HG03442 (cell line): ENCODE results near the gene GCLC.
"Not testable (repeated sequence)": the region's sequence is repeated elsewhere in the genome, so short reads cannot be mapped to it uniquely, and the experiment has no call there.

Source experiments
- ATAC-seq: cut with Tn5 transposase; IDR thresholded peaks from one replicate; pipeline ENCODE4 v1.9.1; 2021; ENCODE audit warnings: mild to moderate bottlenecking, moderate library complexity; ENCODE audit not compliant: unreplicated experiment

Gene GCLC

GRCh38 chr6:53544470-53545308 lies at the start of gene GCLC:
Gene GCLC (minus strand): TSS chr6:53545101. CDS start chr6:53544645, 456 bp downstream.
- peak; percentile 56 for ATAC-seq

DNA sequence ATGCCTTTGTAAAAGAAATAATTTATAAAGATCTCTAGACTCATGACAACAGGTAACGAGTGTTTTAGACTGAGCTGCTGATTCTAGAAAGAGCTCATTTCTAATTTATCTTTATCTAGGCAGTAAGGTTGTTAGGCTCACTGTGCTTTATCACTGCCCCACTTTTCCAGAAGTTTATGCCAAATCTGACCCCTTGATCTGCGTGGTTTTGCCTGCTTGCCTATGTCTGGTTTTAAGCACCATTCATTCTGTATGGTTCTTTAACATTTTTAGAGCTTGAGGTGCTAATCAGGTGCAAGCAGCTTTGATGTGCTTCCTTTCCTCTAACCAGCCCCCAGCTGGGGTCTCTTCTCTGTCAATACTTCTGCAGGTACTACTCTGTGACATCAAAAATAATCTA lies 49.7 kb upstream of the GCLC start:
- ATAC-seq = no peak

DNA sequence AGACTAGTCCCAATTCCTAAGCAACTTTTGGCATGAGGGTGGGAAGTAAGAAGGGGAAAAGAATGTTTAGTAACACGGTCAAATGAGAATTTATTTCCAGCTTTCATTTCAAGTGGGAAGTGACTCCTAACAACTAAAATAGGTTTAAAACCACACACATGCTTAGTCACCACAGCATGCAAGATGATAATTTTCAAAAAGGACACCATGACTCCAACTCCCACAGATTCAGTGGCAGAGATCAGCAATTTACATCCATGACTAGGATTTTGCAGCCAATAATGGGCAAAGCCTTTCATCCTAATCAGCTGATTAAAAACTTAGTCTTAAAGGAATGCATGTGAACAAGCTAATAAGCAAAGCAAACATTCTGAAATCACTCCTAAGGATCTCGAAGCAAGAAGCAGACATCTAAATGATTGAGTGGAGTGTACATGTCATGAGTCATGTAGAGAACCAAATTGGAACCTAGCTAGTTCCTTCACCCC lies 48.1 kb upstream of the GCLC start:
- ATAC-seq = no peak

DNA sequence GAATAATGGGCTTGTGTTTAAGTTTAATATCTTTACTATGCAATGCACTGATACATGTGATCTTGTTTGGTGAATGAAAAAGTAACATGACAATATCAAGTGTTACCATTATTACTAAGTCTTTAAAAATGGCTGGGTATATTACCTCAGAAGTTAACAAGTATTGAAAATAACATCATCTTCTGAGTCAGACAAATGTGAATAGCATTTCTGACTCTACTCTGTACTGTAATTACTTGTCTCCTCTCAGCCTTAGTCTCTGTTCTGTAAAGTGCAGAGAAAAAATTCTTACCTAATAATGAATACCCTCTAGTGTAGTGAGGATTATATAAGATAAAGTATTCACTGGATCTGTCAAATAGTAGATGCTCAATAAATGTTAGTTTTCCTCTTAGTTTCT lies 47.0 kb upstream of the GCLC start:
- no peak for ATAC-seq

GRCh38 chr6:53588816-53589509 lies 44.1 kb upstream of the GCLC start:
- ATAC-seq = no peak

GRCh38 chr6:53587291-53587690 lies 42.4 kb upstream of the GCLC start:
- ATAC-seq = no peak

- ATAC-seq = no peak
Observed at GRCh38 chr6:53585208-53585900, 40.5 kb upstream of the GCLC start.

DNA sequence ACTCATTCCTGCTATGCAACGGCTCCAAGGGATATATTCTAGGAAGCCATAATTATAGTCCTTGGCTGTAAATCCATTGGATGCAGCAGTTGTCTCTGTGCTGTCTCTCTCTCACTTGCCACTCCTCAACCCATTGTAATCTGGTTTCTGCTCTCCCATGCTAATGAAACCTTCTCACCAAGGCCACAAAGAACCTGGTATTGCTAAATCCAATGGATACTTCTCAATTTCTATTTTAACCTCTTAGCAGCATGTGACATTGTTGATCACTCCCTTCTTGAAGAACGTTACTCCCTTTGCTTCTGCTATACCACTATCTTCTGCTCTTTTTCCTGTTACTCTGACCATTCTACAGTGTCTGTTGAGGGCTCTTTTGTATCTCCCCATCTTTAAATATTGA lies 39.8 kb upstream of the GCLC start:
- ATAC-seq = no peak

- ATAC-seq = no peak
Observed at GRCh38 chr6:53583451-53583850, 38.5 kb upstream of the GCLC start.

DNA sequence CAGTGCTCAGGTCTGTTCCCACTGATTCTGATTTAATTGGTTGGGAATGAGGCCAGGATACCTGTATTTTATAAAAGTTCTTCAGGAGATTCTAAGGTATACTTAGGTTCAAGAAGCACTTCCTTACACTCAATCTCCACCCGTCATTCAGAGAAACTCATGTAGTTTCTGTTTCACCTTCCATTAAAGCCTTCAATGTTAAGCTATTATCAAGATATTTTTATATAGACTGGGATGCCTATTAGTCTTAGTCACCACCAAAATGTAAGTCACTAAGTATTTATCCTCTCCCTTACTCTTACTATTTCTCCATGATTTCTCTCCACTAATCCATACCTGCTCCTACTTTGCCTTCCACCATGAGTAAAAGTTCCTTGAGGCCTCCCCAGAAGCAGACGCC lies 38.1 kb upstream of the GCLC start:
- no peak for ATAC-seq

- no peak for ATAC-seq
Observed at GRCh38 chr6:53581856-53582255, 37.0 kb upstream of the GCLC start.

DNA sequence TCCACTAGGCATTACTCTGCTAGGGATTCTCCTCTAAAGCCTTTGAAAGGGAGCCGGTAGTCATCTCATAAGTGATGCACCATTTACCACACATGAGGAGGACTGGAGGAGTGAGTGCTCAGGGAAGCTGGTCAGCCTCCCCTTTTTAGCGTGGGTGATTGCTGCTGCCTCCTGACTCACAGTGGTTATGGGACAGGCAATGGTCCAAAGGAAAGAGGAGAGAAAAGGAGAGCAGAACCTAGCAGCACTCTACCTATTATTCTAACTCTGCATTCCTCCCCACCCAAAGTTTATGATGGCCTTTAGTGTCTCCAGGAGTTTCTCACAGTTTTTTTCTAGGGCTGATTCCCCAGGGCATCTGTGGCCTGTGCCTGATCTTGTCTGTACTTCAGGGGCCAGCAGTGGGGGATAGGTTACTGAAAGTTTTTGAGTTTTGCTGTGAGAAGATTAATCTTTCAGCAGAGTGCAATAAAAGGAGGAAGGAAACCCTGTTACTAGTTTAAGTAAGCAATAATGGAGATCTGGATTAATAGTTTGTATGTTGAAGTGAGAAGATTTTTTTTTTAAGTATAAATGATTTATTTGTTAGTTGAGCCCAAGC lies 36.4 kb upstream of the GCLC start:
- ATAC-seq = no peak

DNA sequence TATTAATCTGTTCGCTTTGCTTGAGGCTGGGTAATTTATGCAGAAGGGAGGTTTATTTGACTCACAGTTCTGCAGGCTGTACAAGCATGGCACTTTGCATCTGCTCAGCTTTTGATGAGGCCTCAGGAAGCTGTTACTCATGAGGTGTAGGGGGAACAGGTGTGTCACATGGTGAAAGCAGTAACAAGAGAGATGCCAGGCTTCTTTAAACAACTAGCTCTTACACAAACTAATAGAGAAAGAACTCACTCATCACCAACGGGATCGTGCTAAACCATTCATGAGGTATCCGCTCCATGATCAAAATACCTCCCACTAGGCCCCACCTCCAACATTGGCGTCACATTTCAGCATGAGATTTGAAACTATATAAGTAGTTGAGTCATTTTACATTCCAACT lies 34.4 kb upstream of the GCLC start:
- ATAC-seq = no peak

GRCh38 chr6:53578371-53578770 lies 33.5 kb upstream of the GCLC start:
- no peak for ATAC-seq

GRCh38 chr6:53573299-53573698 lies 28.4 kb upstream of the GCLC start:
- ATAC-seq = no peak

GRCh38 chr6:53572379-53572778 lies 27.5 kb upstream of the GCLC start:
- not testable (repeated sequence) for ATAC-seq

DNA sequence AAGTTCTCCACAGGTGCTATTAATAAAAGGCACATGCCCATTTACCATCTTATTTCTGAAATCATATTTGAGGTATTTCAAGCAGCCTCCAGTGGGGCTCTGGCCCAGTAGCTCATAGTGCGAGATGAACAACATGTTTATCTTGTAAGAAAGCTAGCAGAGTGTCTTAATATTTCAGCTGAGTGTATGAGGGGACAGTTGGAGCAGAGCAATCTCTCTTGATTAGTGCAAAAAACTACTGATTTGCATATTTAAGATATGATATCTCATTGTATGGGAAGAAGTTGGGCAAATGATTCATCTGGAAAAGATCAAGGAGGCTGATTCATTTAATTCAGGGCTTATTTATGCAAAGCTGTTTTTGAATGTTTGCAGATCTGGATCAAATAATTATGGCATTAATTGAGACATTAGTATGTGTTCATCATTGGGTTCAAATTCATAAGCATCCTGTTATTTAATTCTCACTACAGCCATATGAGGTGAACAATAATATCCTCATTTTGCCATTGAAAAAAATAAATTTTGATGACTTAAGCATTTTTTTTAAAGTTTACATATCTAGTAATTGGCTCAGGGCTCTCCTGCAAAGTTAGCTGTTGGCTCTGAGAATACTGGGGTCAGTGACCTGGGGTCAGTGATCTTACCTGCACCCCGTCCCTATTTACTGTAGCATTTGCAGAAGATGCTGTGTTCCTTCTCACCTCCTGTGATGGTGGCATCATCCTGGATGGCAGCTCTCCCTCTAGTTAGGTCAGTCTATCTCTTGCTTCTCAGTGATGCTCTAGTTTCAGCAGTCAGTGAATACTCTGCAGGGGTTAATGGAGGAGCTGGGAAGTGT lies 24.1 kb upstream of the GCLC start:
- no peak for ATAC-seq

DNA sequence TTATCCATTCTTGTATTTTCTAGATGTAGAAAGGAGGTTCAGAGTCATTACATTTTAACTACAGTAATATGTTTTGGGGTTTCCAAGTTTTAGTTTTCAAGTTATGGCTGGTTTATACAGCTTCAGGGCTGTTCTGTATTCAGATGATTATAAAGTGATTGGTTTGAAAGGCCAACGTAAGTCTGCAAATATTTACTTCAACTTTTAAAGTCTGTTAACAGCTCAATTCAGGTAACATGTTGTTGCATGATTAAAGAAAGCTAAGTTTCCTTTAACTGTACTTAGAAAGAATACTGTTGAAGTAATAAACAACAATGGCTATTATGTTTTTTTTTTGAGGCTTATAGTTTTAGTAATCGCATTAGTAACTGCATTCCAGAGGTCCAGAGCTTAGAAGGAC lies 22.8 kb upstream of the GCLC start:
- ATAC-seq = no peak

GRCh38 chr6:53566755-53567154 lies 21.9 kb upstream of the GCLC start:
- ATAC-seq = no peak

- ATAC-seq = no peak
Observed at GRCh38 chr6:53565886-53566285, 21.0 kb upstream of the GCLC start.
